ENCODE measurements around the gene CTRB1. TPM values are rescaled to one million over a fixed set of nuclear protein-coding genes. Genes with fewer than 3 reads are reported as not detected.

Gene CTRB1
- total and polyA plus RNA-seq, 2 of the 13 experiments (the other 11 are each of a cell fraction or from before 2014, with no cell fraction given) = not detected

DNA sequence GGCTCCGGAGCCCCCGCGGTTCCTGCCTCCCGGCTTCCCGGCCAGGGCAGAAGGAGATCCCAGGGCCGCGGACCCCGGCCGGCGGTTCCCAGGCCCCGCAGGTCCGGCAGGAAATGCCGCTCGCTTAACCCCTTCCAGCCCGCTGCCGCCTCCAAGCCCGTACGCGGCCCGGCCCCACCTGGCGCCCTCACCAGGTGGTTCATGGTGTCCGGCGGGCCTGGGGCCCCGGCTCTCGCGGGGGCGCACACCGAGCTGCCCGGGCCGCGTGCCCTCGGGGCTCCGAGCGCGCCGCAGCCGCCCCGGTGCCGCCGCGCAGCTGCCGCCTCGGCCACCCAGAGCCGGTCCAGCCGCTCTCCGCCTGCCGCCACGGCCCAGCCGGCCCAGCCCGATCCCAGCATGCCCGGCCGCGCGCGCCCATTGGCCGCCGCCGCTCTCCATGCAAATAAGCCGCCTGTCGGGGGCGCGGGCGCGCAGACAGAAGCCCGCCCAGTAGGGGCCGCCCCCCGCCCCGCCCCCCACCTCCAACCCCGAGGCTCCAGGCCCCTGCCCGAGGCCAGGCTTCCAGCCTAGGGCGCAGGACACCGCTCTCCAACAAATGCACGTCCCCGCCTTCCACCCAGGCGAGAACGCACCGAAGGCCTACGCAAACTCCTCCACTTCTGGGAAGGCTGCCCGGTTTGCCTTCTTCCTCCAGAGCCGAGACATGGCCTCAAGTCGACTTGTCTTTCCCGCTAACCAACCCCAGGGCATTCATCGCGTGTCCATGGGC is 32.7 kb downstream of the CTRB1 start, which contains the start of gene BCAR1 (continued):
- TF ChIP-seq, protein P1, sequence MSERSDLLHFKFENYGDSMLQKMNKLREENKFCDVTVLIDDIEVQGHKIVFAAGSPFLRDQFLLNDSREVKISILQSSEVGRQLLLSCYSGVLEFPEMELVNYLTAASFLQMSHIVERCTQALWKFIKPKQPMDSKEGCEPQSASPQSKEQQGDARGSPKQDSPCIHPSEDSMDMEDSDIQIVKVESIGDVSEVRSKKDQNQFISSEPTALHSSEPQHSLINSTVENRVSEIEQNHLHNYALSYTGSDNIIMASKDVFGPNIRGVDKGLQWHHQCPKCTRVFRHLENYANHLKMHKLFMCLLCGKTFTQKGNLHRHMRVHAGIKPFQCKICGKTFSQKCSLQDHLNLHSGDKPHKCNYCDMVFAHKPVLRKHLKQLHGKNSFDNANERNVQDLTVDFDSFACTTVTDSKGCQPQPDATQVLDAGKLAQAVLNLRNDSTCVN (CRISPR knock-in tag; IDR thresholded peaks at IDR 0.05; ENCODE audit: borderline replicate concordance) = peak; percentile 35; the same call in 1 of the 2 replicates
- TF ChIP-seq ZBTB7A (CRISPR knock-in tag; IDR thresholded peaks at IDR 0.05) (peak; percentile 28; the same call in 1 of the 2 replicates), ZNF780A (CRISPR knock-in tag; IDR thresholded peaks at IDR 0.05) (no peak), ZSCAN29 (CRISPR knock-in tag; conservative IDR thresholded peaks at IDR 0.05) (no peak), HNRNPK (IDR thresholded peaks at IDR 0.05; ENCODE audit: low read depth, low read length, poor library complexity, severe bottlenecking) (peak; percentile 24), ZNF550 (CRISPR knock-in tag; IDR thresholded peaks at IDR 0.05; ENCODE audit: borderline replicate concordance) (no peak), MED13 (CRISPR knock-in tag; IDR thresholded peaks at IDR 0.05) (no peak; the same call in 1 of the 2 replicates), ZNF615 (CRISPR knock-in tag; IDR thresholded peaks at IDR 0.05; ENCODE audit: borderline replicate concordance) (no peak), MYC (CRISPR knock-in tag; IDR thresholded peaks at IDR 0.05; ENCODE audit: borderline replicate concordance) (no peak; the same call in 1 of the 2 replicates), HNF4G (IDR thresholded peaks at IDR 0.05; ENCODE audit: borderline replicate concordance, low read depth, low read length) (no peak), HNF4G (CRISPR knock-in tag; IDR thresholded peaks at IDR 0.05; ENCODE audit: borderline replicate concordance, low read depth) (no peak), POLR2A (IDR thresholded peaks at IDR 0.05; ENCODE audit: insufficient read depth in 1 of 2, low read depth in 2 of 2, low read length in 2 of 2) (no peak; a peak in 1 of 4 replicates), ZNF816 (CRISPR knock-in tag; IDR thresholded peaks at IDR 0.05; ENCODE audit: borderline replicate concordance) (no peak; the same call in 1 of the 2 replicates), ZNF563 (CRISPR knock-in tag; IDR thresholded peaks at IDR 0.05) (peak; percentile 76; the same call in 1 of the 2 replicates)
- TF ChIP-seq, protein P2, sequence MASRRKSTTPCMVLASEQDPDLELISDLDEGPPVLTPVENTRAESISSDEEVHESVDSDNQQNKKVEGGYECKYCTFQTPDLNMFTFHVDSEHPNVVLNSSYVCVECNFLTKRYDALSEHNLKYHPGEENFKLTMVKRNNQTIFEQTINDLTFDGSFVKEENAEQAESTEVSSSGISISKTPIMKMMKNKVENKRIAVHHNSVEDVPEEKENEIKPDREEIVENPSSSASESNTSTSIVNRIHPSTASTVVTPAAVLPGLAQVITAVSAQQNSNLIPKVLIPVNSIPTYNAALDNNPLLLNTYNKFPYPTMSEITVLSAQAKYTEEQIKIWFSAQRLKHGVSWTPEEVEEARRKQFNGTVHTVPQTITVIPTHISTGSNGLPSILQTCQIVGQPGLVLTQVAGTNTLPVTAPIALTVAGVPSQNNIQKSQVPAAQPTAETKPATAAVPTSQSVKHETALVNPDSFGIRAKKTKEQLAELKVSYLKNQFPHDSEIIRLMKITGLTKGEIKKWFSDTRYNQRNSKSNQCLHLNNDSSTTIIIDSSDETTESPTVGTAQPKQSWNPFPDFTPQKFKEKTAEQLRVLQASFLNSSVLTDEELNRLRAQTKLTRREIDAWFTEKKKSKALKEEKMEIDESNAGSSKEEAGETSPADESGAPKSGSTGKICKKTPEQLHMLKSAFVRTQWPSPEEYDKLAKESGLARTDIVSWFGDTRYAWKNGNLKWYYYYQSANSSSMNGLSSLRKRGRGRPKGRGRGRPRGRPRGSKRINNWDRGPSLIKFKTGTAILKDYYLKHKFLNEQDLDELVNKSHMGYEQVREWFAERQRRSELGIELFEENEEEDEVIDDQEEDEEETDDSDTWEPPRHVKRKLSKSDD (CRISPR knock-in tag; IDR thresholded peaks at IDR 0.05; ENCODE audit: low read depth) = no peak
- TF ChIP-seq, protein P3, sequence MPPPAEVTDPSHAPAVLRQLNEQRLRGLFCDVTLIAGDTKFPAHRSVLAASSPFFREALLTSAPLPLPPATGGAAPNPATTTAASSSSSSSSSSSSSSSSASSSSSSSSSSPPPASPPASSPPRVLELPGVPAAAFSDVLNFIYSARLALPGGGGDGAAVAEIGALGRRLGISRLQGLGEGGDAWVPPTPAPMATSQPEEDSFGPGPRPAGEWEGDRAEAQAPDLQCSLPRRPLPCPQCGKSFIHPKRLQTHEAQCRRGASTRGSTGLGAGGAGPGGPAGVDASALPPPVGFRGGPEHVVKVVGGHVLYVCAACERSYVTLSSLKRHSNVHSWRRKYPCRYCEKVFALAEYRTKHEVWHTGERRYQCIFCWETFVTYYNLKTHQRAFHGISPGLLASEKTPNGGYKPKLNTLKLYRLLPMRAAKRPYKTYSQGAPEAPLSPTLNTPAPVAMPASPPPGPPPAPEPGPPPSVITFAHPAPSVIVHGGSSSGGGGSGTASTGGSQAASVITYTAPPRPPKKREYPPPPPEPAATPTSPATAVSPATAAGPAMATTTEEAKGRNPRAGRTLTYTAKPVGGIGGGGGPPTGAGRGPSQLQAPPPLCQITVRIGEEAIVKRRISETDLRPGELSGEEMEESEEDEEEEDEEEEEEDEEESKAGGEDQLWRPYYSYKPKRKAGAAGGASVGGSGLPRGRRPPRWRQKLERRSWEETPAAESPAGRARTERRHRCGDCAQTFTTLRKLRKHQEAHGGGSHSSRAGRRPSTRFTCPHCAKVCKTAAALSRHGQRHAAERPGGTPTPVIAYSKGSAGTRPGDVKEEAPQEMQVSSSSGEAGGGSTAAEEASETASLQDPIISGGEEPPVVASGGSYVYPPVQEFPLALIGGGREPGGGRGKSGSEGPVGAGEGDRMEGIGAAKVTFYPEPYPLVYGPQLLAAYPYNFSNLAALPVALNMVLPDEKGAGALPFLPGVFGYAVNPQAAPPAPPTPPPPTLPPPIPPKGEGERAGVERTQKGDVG (CRISPR knock-in tag; IDR thresholded peaks at IDR 0.05; ENCODE audit: borderline replicate concordance) = no peak
- TF ChIP-seq, protein P4, sequence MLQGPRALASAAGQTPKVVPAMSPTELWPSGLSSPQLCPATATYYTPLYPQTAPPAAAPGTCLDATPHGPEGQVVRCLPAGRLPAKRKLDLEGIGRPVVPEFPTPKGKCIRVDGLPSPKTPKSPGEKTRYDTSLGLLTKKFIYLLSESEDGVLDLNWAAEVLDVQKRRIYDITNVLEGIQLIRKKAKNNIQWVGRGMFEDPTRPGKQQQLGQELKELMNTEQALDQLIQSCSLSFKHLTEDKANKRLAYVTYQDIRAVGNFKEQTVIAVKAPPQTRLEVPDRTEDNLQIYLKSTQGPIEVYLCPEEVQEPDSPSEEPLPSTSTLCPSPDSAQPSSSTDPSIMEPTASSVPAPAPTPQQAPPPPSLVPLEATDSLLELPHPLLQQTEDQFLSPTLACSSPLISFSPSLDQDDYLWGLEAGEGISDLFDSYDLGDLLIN (CRISPR knock-in tag; IDR thresholded peaks at IDR 0.05; ENCODE audit: borderline replicate concordance) = no peak
- TF ChIP-seq, protein P5, sequence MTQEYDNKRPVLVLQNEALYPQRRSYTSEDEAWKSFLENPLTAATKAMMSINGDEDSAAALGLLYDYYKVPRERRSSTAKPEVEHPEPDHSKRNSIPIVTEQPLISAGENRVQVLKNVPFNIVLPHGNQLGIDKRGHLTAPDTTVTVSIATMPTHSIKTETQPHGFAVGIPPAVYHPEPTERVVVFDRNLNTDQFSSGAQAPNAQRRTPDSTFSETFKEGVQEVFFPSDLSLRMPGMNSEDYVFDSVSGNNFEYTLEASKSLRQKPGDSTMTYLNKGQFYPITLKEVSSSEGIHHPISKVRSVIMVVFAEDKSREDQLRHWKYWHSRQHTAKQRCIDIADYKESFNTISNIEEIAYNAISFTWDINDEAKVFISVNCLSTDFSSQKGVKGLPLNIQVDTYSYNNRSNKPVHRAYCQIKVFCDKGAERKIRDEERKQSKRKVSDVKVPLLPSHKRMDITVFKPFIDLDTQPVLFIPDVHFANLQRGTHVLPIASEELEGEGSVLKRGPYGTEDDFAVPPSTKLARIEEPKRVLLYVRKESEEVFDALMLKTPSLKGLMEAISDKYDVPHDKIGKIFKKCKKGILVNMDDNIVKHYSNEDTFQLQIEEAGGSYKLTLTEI (CRISPR knock-in tag; conservative IDR thresholded peaks at IDR 0.05) = no peak
